HEK293 (cell line): Measurements from ENCODE around the gene OR4D9.

Source experiments
- CTCF ChIA-PET: fragments of 350-600 bp; formaldehyde crosslinking; extraction: SDS; loops from one replicate; lab custom pipeline; 2021; ENCODE audit warnings: antibody characterized with exemption; lab: Yijun Ruan, JAX
- POLR2A ChIA-PET: fragments of 300-600 bp; formaldehyde crosslinking; extraction: SDS; loops from one replicate; lab custom pipeline; 2020; ENCODE audit warnings: antibody characterized with exemption, inconsistent platforms; lab: Yijun Ruan, JAX
- H3K27ac ChIP-seq: fragments of 200-500 bp; sonication (Bioruptor generic); 2 replicates; pipeline ENCODE4 v1.5.1; 2014; ENCODE audit warnings: low read depth, low read length, control low read depth, inconsistent platforms; ENCODE audit errors: extremely low read depth
- H3K36me3 ChIP-seq, 2 experiments: fragments of 200-500 bp in 1 of 2; sonication (Bioruptor generic) in 1 of 2; 1 replicate in 1 of 2; 2 replicates in 1 of 2; pipeline ENCODE4 v1.5.1; 2014 to 2017; ENCODE audit warnings: inconsistent platforms in 2 of 2, low read length in 2 of 2; ENCODE audit not compliant: control insufficient read depth in 2 of 2, insufficient read depth in 1 of 2
- H3K4me1 ChIP-seq: fragments of 200-500 bp; sonication (Bioruptor generic); 2 replicates; pipeline ENCODE4 v1.5.1; 2014; ENCODE audit warnings: mild to moderate bottlenecking, low read length, inconsistent platforms; ENCODE audit not compliant: control insufficient read depth, insufficient read depth
- H3K4me3 ChIP-seq: 2 replicates; pipeline ENCODE4 v1.5.1; 2011; ENCODE audit warnings: low read depth, mild to moderate bottlenecking, control low read depth, low read length, moderate library complexity
- H3K9me3 ChIP-seq: fragments of 200-500 bp; sonication (Bioruptor generic); 2 replicates; pipeline ENCODE4 v1.5.1; 2014; ENCODE audit warnings: low read depth, low read length, inconsistent platforms; ENCODE audit not compliant: control insufficient read depth, insufficient read depth
- MEIS1 ChIP-seq: sonication (generic); formaldehyde crosslinking; IDR thresholded peaks from 2 replicates; pipeline ENCODE4 v1.8.1; 2022; ENCODE audit warnings: missing genetic modification reagents, mild to moderate bottlenecking, borderline replicate concordance
- REPIN1 ChIP-seq: fragments of 450-650 bp; formaldehyde crosslinking; IDR thresholded peaks from 2 replicates; pipeline ENCODE4 v1.5.1; 2017; ENCODE audit warnings: missing biosample characterization, missing genetic modification characterization, low read depth
- SP2 ChIP-seq: fragments of 450-650 bp; formaldehyde crosslinking; IDR thresholded peaks from 2 replicates; pipeline ENCODE4 v1.5.1; 2016; ENCODE audit warnings: missing biosample characterization, missing genetic modification characterization
- ZFP37 ChIP-seq: fragments of 450-650 bp; formaldehyde crosslinking; IDR thresholded peaks from 2 replicates; pipeline ENCODE4 v1.5.1; 2016; ENCODE audit warnings: missing biosample characterization, missing genetic modification characterization
- ZNF530 ChIP-seq: fragments of 450-650 bp; formaldehyde crosslinking; IDR thresholded peaks from 2 replicates; pipeline ENCODE4 v1.5.1; 2016; ENCODE audit warnings: low read depth, missing biosample characterization, missing genetic modification characterization
- ZNF747 ChIP-seq: fragments of 450-650 bp; formaldehyde crosslinking; IDR thresholded peaks from 2 replicates; pipeline ENCODE4 v1.5.1; 2016; ENCODE audit warnings: missing biosample characterization, missing genetic modification characterization
- ZNF791 ChIP-seq: fragments of 450-650 bp; formaldehyde crosslinking; IDR thresholded peaks from 2 replicates; pipeline ENCODE4 v1.5.1; 2016; ENCODE audit warnings: missing biosample characterization, missing genetic modification characterization
- TF ChIP-seq, protein P1 (sequence below): fragments of 450-650 bp; IDR thresholded peaks from 2 replicates; pipeline ENCODE4 v1.5.1; 2018; ENCODE audit warnings: missing biosample characterization, mild to moderate bottlenecking, missing genetic modification characterization
- TF ChIP-seq, protein P2 (sequence below): fragments of 450-650 bp; formaldehyde crosslinking; conservative IDR thresholded peaks from 2 replicates; pipeline ENCODE4 v1.5.1; 2016; ENCODE audit warnings: low read depth, missing biosample characterization, missing genetic modification characterization
- TF ChIP-seq, protein P3 (sequence below): fragments of 450-650 bp; formaldehyde crosslinking; IDR thresholded peaks from 2 replicates; pipeline ENCODE4 v1.5.1; 2016; ENCODE audit warnings: missing biosample characterization, missing genetic modification characterization
- TF ChIP-seq, protein P4 (sequence below): fragments of 450-650 bp; formaldehyde crosslinking; IDR thresholded peaks from 2 replicates; pipeline ENCODE4 v1.5.1; 2017; ENCODE audit warnings: missing biosample characterization, missing genetic modification characterization
- TF ChIP-seq, protein P5 (sequence below): fragments of 450-650 bp; formaldehyde crosslinking; IDR thresholded peaks from 2 replicates; pipeline ENCODE4 v1.5.1; 2016; ENCODE audit warnings: missing biosample characterization, missing genetic modification characterization
- TF ChIP-seq, protein P6 (sequence below): fragments of 450-650 bp; formaldehyde crosslinking; IDR thresholded peaks from 2 replicates; pipeline ENCODE4 v1.5.1; 2016; ENCODE audit warnings: missing biosample characterization, missing genetic modification characterization
- TF ChIP-seq, protein P7 (sequence below): fragments of 450-650 bp; formaldehyde crosslinking; IDR thresholded peaks from 2 replicates; pipeline ENCODE4 v1.5.1; 2017; ENCODE audit warnings: missing biosample characterization, mild to moderate bottlenecking, missing genetic modification characterization, moderate library complexity
- TF ChIP-seq, protein P8 (sequence below): fragments of 450-650 bp; formaldehyde crosslinking; IDR thresholded peaks from 2 replicates; pipeline ENCODE4 v1.5.1; 2016; ENCODE audit warnings: missing biosample characterization, missing genetic modification characterization
- TF ChIP-seq, protein P9 (sequence below): fragments of 450-650 bp; formaldehyde crosslinking; optimal IDR thresholded peaks from 2 replicates; pipeline ENCODE3; 2016; ENCODE audit warnings: missing biosample characterization, mild to moderate bottlenecking, missing genetic modification characterization

The OR4D9 gene

DNA sequence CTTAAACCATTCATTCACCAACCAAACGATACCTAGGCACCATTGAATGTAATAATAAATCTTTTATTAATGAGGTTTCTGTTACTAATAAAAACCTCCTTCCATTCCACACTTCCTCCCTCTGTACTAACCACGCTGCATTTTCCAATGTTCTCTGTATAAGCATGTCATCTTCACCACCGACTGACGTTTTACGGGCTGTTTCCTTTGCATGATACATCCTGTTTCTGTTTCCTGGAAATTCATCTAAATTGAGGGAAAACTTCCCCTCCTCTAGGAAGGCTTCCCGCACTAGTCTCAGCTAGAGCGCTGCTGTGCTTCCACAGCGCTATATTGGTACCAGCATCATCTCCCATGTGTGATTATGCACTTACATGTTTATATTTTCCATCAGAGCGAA lies 36.2 kb upstream of the OR4D9 start (continued):
- TF ChIP-seq SP2 (tag by site-specific recombination) (no peak), ZFP37 (no peak), REPIN1 (tag by site-specific recombination) (no peak)
- TF ChIP-seq, protein P1, sequence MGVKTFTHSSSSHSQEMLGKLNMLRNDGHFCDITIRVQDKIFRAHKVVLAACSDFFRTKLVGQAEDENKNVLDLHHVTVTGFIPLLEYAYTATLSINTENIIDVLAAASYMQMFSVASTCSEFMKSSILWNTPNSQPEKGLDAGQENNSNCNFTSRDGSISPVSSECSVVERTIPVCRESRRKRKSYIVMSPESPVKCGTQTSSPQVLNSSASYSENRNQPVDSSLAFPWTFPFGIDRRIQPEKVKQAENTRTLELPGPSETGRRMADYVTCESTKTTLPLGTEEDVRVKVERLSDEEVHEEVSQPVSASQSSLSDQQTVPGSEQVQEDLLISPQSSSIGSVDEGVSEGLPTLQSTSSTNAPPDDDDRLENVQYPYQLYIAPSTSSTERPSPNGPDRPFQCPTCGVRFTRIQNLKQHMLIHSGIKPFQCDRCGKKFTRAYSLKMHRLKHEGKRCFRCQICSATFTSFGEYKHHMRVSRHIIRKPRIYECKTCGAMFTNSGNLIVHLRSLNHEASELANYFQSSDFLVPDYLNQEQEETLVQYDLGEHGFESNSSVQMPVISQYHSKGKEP (tag by site-specific recombination): no peak

DNA sequence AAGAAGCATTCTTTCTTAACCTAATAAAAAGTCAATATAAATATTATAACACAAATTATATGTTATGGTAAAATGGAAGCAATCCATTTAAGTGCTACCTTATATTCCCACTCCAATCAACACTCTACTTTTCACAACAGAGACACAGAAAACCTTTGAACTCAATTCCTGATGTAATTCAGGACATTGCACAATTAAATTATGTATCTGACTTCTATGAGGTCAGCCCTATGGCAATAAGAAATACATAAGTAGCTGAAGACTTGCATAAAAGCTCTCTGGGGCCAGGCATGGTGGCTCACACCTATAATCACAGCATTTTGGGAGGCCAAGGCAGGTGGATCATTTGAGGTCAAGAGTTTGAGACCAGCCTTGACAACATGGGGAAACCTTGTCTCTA lies 31.4 kb upstream of the OR4D9 start:
- ChIA-PET POLR2A (no interaction called here), CTCF (no interaction called here)
- Histone ChIP-seq H3K27ac (no peak overlapping the region), H3K4me1 (no peaks in the 10 kb centered on the region), H3K36me3 (no peaks in the 10 kb centered on the region), H3K4me3 (no peak overlapping the region), H3K9me3 (no peaks in the 10 kb centered on the region)
- no peak for TF ChIP-seq ZNF747 (tag by site-specific recombination)
- TF ChIP-seq, protein P2, sequence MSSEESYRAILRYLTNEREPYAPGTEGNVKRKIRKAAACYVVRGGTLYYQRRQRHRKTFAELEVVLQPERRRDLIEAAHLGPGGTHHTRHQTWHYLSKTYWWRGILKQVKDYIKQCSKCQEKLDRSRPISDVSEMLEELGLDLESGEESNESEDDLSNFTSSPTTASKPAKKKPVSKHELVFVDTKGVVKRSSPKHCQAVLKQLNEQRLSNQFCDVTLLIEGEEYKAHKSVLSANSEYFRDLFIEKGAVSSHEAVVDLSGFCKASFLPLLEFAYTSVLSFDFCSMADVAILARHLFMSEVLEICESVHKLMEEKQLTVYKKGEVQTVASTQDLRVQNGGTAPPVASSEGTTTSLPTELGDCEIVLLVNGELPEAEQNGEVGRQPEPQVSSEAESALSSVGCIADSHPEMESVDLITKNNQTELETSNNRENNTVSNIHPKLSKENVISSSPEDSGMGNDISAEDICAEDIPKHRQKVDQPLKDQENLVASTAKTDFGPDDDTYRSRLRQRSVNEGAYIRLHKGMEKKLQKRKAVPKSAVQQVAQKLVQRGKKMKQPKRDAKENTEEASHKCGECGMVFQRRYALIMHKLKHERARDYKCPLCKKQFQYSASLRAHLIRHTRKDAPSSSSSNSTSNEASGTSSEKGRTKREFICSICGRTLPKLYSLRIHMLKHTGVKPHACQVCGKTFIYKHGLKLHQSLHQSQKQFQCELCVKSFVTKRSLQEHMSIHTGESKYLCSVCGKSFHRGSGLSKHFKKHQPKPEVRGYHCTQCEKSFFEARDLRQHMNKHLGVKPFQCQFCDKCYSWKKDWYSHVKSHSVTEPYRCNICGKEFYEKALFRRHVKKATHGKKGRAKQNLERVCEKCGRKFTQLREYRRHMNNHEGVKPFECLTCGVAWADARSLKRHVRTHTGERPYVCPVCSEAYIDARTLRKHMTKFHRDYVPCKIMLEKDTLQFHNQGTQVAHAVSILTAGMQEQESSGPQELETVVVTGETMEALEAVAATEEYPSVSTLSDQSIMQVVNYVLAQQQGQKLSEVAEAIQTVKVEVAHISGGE (tag by site-specific recombination): no peak
- TF ChIP-seq, protein P3, sequence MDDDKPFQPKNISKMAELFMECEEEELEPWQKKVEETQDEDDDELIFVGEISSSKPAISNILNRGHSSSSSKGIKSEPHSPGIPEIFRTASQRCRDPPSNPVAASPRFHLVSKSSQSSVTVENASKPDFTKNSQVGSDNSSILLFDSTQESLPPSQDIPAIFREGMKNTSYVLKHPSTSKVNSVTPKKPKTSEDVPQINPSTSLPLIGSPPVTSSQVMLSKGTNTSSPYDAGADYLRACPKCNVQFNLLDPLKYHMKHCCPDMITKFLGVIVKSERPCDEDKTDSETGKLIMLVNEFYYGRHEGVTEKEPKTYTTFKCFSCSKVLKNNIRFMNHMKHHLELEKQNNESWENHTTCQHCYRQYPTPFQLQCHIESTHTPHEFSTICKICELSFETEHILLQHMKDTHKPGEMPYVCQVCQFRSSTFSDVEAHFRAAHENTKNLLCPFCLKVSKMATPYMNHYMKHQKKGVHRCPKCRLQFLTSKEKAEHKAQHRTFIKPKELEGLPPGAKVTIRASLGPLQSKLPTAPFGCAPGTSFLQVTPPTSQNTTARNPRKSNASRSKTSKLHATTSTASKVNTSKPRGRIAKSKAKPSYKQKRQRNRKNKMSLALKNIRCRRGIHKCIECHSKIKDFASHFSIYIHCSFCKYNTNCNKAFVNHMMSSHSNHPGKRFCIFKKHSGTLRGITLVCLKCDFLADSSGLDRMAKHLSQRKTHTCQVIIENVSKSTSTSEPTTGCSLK (tag by site-specific recombination): no peak
- TF ChIP-seq ZNF791 (tag by site-specific recombination): no peak
- TF ChIP-seq, protein P4, sequence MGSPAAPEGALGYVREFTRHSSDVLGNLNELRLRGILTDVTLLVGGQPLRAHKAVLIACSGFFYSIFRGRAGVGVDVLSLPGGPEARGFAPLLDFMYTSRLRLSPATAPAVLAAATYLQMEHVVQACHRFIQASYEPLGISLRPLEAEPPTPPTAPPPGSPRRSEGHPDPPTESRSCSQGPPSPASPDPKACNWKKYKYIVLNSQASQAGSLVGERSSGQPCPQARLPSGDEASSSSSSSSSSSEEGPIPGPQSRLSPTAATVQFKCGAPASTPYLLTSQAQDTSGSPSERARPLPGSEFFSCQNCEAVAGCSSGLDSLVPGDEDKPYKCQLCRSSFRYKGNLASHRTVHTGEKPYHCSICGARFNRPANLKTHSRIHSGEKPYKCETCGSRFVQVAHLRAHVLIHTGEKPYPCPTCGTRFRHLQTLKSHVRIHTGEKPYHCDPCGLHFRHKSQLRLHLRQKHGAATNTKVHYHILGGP (tag by site-specific recombination): no peak
- no peak for TF ChIP-seq ZNF530 (tag by site-specific recombination)
- TF ChIP-seq, protein P5, sequence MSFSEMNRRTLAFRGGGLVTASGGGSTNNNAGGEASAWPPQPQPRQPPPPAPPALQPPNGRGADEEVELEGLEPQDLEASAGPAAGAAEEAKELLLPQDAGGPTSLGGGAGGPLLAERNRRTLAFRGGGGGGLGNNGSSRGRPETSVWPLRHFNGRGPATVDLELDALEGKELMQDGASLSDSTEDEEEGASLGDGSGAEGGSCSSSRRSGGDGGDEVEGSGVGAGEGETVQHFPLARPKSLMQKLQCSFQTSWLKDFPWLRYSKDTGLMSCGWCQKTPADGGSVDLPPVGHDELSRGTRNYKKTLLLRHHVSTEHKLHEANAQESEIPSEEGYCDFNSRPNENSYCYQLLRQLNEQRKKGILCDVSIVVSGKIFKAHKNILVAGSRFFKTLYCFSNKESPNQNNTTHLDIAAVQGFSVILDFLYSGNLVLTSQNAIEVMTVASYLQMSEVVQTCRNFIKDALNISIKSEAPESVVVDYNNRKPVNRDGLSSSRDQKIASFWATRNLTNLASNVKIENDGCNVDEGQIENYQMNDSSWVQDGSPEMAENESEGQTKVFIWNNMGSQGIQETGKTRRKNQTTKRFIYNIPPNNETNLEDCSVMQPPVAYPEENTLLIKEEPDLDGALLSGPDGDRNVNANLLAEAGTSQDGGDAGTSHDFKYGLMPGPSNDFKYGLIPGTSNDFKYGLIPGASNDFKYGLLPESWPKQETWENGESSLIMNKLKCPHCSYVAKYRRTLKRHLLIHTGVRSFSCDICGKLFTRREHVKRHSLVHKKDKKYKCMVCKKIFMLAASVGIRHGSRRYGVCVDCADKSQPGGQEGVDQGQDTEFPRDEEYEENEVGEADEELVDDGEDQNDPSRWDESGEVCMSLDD (tag by site-specific recombination): no peak
- TF ChIP-seq, protein P6, sequence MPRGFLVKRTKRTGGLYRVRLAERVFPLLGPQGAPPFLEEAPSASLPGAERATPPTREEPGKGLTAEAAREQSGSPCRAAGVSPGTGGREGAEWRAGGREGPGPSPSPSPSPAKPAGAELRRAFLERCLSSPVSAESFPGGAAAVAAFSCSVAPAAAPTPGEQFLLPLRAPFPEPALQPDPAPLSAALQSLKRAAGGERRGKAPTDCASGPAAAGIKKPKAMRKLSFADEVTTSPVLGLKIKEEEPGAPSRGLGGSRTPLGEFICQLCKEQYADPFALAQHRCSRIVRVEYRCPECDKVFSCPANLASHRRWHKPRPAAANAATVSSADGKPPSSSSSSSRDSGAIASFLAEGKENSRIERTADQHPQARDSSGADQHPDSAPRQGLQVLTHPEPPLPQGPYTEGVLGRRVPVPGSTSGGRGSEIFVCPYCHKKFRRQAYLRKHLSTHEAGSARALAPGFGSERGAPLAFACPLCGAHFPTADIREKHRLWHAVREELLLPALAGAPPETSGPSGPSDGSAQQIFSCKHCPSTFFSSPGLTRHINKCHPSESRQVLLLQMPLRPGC: no peak
- TF ChIP-seq, protein P7, sequence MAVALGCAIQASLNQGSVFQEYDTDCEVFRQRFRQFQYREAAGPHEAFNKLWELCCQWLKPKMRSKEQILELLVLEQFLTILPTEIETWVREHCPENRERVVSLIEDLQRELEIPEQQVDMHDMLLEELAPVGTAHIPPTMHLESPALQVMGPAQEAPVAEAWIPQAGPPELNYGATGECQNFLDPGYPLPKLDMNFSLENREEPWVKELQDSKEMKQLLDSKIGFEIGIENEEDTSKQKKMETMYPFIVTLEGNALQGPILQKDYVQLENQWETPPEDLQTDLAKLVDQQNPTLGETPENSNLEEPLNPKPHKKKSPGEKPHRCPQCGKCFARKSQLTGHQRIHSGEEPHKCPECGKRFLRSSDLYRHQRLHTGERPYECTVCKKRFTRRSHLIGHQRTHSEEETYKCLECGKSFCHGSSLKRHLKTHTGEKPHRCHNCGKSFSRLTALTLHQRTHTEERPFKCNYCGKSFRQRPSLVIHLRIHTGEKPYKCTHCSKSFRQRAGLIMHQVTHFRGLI (tag by site-specific recombination): no peak
- no peak for TF ChIP-seq MEIS1 (CRISPR knock-in tag)
- TF ChIP-seq, protein P8, sequence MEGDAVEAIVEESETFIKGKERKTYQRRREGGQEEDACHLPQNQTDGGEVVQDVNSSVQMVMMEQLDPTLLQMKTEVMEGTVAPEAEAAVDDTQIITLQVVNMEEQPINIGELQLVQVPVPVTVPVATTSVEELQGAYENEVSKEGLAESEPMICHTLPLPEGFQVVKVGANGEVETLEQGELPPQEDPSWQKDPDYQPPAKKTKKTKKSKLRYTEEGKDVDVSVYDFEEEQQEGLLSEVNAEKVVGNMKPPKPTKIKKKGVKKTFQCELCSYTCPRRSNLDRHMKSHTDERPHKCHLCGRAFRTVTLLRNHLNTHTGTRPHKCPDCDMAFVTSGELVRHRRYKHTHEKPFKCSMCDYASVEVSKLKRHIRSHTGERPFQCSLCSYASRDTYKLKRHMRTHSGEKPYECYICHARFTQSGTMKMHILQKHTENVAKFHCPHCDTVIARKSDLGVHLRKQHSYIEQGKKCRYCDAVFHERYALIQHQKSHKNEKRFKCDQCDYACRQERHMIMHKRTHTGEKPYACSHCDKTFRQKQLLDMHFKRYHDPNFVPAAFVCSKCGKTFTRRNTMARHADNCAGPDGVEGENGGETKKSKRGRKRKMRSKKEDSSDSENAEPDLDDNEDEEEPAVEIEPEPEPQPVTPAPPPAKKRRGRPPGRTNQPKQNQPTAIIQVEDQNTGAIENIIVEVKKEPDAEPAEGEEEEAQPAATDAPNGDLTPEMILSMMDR: no peak
- TF ChIP-seq, protein P9, sequence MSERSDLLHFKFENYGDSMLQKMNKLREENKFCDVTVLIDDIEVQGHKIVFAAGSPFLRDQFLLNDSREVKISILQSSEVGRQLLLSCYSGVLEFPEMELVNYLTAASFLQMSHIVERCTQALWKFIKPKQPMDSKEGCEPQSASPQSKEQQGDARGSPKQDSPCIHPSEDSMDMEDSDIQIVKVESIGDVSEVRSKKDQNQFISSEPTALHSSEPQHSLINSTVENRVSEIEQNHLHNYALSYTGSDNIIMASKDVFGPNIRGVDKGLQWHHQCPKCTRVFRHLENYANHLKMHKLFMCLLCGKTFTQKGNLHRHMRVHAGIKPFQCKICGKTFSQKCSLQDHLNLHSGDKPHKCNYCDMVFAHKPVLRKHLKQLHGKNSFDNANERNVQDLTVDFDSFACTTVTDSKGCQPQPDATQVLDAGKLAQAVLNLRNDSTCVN (tag by site-specific recombination): no peak
